Embryonic facial prominence (tissue), 1 donor: ENCODE measurements around the gene PGPEP1.
"Not testable (repeated sequence)": the region's sequence is repeated elsewhere in the genome, so short reads cannot be mapped to it uniquely, and the experiment has no call there.

Experiments
- DNase-seq: peaks from one replicate; pipeline ENCODE4 v3.0.0-alpha.2; 2016; ENCODE audit errors: extremely low spot score

Gene PGPEP1

GRCh38 chr19:18332917-18333530 is 7.4 kb upstream of the PGPEP1 start:
- DNase-seq, result no peak

- no peak for DNase-seq
These were observed 6.7 kb upstream of the PGPEP1 start for GRCh38 chr19:18333680-18334079.

GRCh38 chr19:18336121-18336520 is 4.3 kb upstream of the PGPEP1 start:
- DNase-seq, result no peak

- no peak for DNase-seq
These were observed 1.9 kb upstream of the PGPEP1 start for GRCh38 chr19:18338541-18338940.

GRCh38 chr19:18339723-18340122 is 675 bp upstream of the PGPEP1 start:
- no peak for DNase-seq

GRCh38 chr19:18340990-18341868 is 831 bp downstream of the PGPEP1 start:
- no peak for DNase-seq

GRCh38 chr19:18342090-18342632 is 1.8 kb downstream of the PGPEP1 start:
- DNase-seq, result no peak

GRCh38 chr19:18344582-18344950 is 4.2 kb downstream of the PGPEP1 start:
- no peak for DNase-seq

GRCh38 chr19:18345296-18345695 is 4.9 kb downstream of the PGPEP1 start:
- no peak for DNase-seq

- no peak for DNase-seq
These were observed 5.7 kb downstream of the PGPEP1 start for GRCh38 chr19:18346091-18346490.

- DNase-seq, result no peak
These were observed 7.8 kb downstream of the PGPEP1 start for GRCh38 chr19:18348171-18348570.

- not testable (repeated sequence) for DNase-seq
These were observed 8.5 kb downstream of the PGPEP1 start for GRCh38 chr19:18348818-18349339.

GRCh38 chr19:18349524-18350128 is 9.2 kb downstream of the PGPEP1 start:
- DNase-seq, result no peak

GRCh38 chr19:18350490-18350889 is 10.1 kb downstream of the PGPEP1 start:
- no peak for DNase-seq

- no peak for DNase-seq
These were observed 11.1 kb downstream of the PGPEP1 start for GRCh38 chr19:18351544-18351943.

- no peak for DNase-seq
These were observed 13.1 kb downstream of the PGPEP1 start for GRCh38 chr19:18353378-18354005.

GRCh38 chr19:18354743-18355142 is 14.3 kb downstream of the PGPEP1 start:
- DNase-seq, result not testable (repeated sequence)

GRCh38 chr19:18357041-18357440 is 16.6 kb downstream of the PGPEP1 start:
- no peak for DNase-seq

- no peak for DNase-seq
These were observed 21.2 kb downstream of the PGPEP1 start for GRCh38 chr19:18361646-18362045.

GRCh38 chr19:18362934-18363542 is 22.6 kb downstream of the PGPEP1 start:
- DNase-seq, result no peak

GRCh38 chr19:18363787-18364186 is 23.4 kb downstream of the PGPEP1 start:
- no peak for DNase-seq
